Body of pancreas (tissue), 4 donors: ENCODE results near the gene ANKRD12.

Source experiments
- CTCF ChIP-seq, 7 experiments: fragments of 450-650 bp in 4 of 7; fragments of 200-600 bp in 3 of 7; sonication (generic) in 3 of 7; IDR thresholded peaks; one replicate each; pipeline ENCODE4 v1.5.1; 2016 to 2019; ENCODE audit warnings: antibody characterized with exemption in 7 of 7
- POLR2A ChIP-seq, 3 donors: fragments of 450-650 bp; IDR thresholded peaks; one replicate each; pipeline ENCODE4 v1.6.1; 2016; ENCODE audit warnings: antibody characterized with exemption in 3 of 3, mild to moderate bottlenecking in 2 of 3

- TF ChIP-seq CTCF (IDR thresholded peaks at IDR 0.05): no peak
- TF ChIP-seq POLR2A (IDR thresholded peaks at IDR 0.05): no peak
These were observed 23.4 kb downstream of the ANKRD12 start for GRCh38 chr18:9160014-9160413.
